Liver (tissue), 3 donors: Measurements from ENCODE around the gene HSPA9.

Source experiments
- CTCF ChIP-seq: fragments of 150-350 bp; IDR thresholded peaks from 2 replicates; pipeline ENCODE4 v1.5.1; 2017; ENCODE audit warnings: improper control_type of control experiment, low read depth, low read length; ENCODE audit not compliant: missing input control
- RAD21 ChIP-seq, 2 donors: IDR thresholded peaks; 2 replicates each; pipeline ENCODE4 v1.6.1; 2016; ENCODE audit warnings: antibody characterized with exemption in 2 of 2, mild to moderate bottlenecking in 2 of 2
- YY1 ChIP-seq: IDR thresholded peaks from 2 replicates; pipeline ENCODE4 v1.6.1; 2016; ENCODE audit warnings: antibody characterized with exemption, mild to moderate bottlenecking
- TF ChIP-seq, protein P1 (sequence below): IDR thresholded peaks from 2 replicates; pipeline ENCODE4 v1.6.1; 2016; ENCODE audit warnings: antibody characterized with exemption, mild to moderate bottlenecking
- donor health status: healthy.
- donor health status: healthy.

DNA sequence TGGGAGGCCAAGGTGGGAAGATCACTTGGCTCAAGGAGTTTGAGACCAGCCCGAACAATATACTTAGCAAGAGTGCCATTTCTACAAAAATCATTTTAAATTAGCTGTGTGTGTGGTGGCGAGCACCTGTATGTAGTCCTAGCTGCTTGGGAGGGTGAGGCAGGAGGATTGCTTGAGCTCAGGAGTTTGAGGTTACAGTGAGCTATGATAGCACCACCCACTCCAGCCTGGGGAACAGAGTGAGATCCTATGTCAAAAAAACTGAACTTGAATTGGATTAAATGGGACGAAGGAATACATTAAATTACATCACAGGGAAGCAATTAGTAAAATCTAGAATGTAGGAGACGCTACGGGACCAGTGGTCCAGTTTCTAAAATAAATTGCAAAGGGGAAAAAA lies 25.8 kb downstream of the HSPA9 start:
- TF ChIP-seq CTCF (no peak), RAD21 (IDR thresholded peaks at IDR 0.05) (no peak), YY1 (no peak)
- TF ChIP-seq, protein P1, sequence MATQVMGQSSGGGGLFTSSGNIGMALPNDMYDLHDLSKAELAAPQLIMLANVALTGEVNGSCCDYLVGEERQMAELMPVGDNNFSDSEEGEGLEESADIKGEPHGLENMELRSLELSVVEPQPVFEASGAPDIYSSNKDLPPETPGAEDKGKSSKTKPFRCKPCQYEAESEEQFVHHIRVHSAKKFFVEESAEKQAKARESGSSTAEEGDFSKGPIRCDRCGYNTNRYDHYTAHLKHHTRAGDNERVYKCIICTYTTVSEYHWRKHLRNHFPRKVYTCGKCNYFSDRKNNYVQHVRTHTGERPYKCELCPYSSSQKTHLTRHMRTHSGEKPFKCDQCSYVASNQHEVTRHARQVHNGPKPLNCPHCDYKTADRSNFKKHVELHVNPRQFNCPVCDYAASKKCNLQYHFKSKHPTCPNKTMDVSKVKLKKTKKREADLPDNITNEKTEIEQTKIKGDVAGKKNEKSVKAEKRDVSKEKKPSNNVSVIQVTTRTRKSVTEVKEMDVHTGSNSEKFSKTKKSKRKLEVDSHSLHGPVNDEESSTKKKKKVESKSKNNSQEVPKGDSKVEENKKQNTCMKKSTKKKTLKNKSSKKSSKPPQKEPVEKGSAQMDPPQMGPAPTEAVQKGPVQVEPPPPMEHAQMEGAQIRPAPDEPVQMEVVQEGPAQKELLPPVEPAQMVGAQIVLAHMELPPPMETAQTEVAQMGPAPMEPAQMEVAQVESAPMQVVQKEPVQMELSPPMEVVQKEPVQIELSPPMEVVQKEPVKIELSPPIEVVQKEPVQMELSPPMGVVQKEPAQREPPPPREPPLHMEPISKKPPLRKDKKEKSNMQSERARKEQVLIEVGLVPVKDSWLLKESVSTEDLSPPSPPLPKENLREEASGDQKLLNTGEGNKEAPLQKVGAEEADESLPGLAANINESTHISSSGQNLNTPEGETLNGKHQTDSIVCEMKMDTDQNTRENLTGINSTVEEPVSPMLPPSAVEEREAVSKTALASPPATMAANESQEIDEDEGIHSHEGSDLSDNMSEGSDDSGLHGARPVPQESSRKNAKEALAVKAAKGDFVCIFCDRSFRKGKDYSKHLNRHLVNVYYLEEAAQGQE, result no peak
